Measurements from ENCODE around the gene LPAR6.
"Not testable (repeated sequence)": the region's sequence is repeated elsewhere in the genome, so short reads cannot be mapped to it uniquely, and the experiment has no call there.

The LPAR6 gene

GRCh38 chr13:48412881-48413351 is at the start of gene LPAR6:
Gene LPAR6 (minus strand): TSS chr13:48413113. CDS start chr13:48412423, 690 bp downstream.
- DNase-seq (ENCODE audit: low spot score) = peak; percentile 57

GRCh38 chr13:48457578-48458242 is 44.8 kb upstream of the LPAR6 start:
- DNase-seq (ENCODE audit: low spot score) = no peak

- no peak for DNase-seq (ENCODE audit: low spot score)
Observed at GRCh38 chr13:48456546-48456945, 43.6 kb upstream of the LPAR6 start.

- not testable (repeated sequence) for DNase-seq (ENCODE audit: low spot score)
Observed at GRCh38 chr13:48451196-48451595, 38.3 kb upstream of the LPAR6 start.

- no peak for DNase-seq (ENCODE audit: low spot score)
Observed at GRCh38 chr13:48449656-48450055, 36.7 kb upstream of the LPAR6 start.

- no peak for DNase-seq (ENCODE audit: low spot score)
Observed at GRCh38 chr13:48448959-48449614, 36.2 kb upstream of the LPAR6 start.

GRCh38 chr13:48448285-48448958 is 35.5 kb upstream of the LPAR6 start:
- DNase-seq (ENCODE audit: low spot score) = no peak

GRCh38 chr13:48446464-48446863 is 33.6 kb upstream of the LPAR6 start:
- no peak for DNase-seq (ENCODE audit: low spot score)

GRCh38 chr13:48443442-48444208 is 30.7 kb upstream of the LPAR6 start:
- no peak for DNase-seq (ENCODE audit: low spot score)

GRCh38 chr13:48437371-48437770 is 24.5 kb upstream of the LPAR6 start:
- DNase-seq (ENCODE audit: low spot score) = no peak

GRCh38 chr13:48436661-48437288 is 23.9 kb upstream of the LPAR6 start:
- no peak for DNase-seq (ENCODE audit: low spot score)

- DNase-seq (ENCODE audit: low spot score) = no peak
Observed at GRCh38 chr13:48434200-48434599, 21.3 kb upstream of the LPAR6 start.

- DNase-seq (ENCODE audit: low spot score) = no peak
Observed at GRCh38 chr13:48431987-48432615, 19.2 kb upstream of the LPAR6 start.

GRCh38 chr13:48431431-48431830 is 18.5 kb upstream of the LPAR6 start:
- DNase-seq (ENCODE audit: low spot score) = no peak

GRCh38 chr13:48429886-48430285 is 17.0 kb upstream of the LPAR6 start:
- no peak for DNase-seq (ENCODE audit: low spot score)

- no peak for DNase-seq (ENCODE audit: low spot score)
Observed at GRCh38 chr13:48429036-48429435, 16.1 kb upstream of the LPAR6 start.

- not testable (repeated sequence) for DNase-seq (ENCODE audit: low spot score)
Observed at GRCh38 chr13:48426755-48427298, 13.9 kb upstream of the LPAR6 start.

- no peak for DNase-seq (ENCODE audit: low spot score)
Observed at GRCh38 chr13:48426052-48426451, 13.1 kb upstream of the LPAR6 start.

- DNase-seq (ENCODE audit: low spot score) = no peak
Observed at GRCh38 chr13:48424212-48424611, 11.3 kb upstream of the LPAR6 start.

GRCh38 chr13:48422003-48422402 is 9.1 kb upstream of the LPAR6 start:
- not testable (repeated sequence) for DNase-seq (ENCODE audit: low spot score)

- DNase-seq (ENCODE audit: low spot score) = no peak
Observed at GRCh38 chr13:48415516-48415915, 2.6 kb upstream of the LPAR6 start.

All from LoVo (cell line).